Activated B cell treated with CpG ODN at 0.5 μM for 24 hours (primary cell): ENCODE results near the gene AK3. TPM values are rescaled to one million over a fixed set of nuclear protein-coding genes. Genes with fewer than 3 reads are reported as not detected.
"Not testable (repeated sequence)": the region's sequence is repeated elsewhere in the genome, so short reads cannot be mapped to it uniquely, and the experiment has no call there.

Experiments
- ATAC-seq: fragments of 200-7000 bp; cut with Tn5 transposase; one replicate; pipeline ENCODE4 v1.10.0; 2021; ENCODE audit warnings: low read depth, mild to moderate bottlenecking, moderate library complexity
- CTCF ChIA-PET: fragments of 350-600 bp; sonication (Branson Sonifier 250); formaldehyde crosslinking; loops from one replicate; lab custom pipeline; 2021; ENCODE audit warnings: antibody characterized with exemption; lab: Charles Lee
- POLR2A ChIA-PET: fragments of 350-600 bp; sonication (Branson Sonifier 250); formaldehyde crosslinking; loops from one replicate; lab custom pipeline; 2021; ENCODE audit warnings: antibody characterized with exemption; lab: Charles Lee
- DNase-seq: peaks from one replicate; pipeline ENCODE4 v3.0.0; 2022
- H3K27ac Mint-ChIP-seq: one replicate; pipeline ENCODE4 v1.8.0; 2020; ENCODE audit warnings: mixed read lengths
- H3K27me3 Mint-ChIP-seq: one replicate; pipeline ENCODE4 v1.8.0; 2021; ENCODE audit warnings: mixed read lengths
- H3K36me3 Mint-ChIP-seq: one replicate; pipeline ENCODE4 v1.8.0; 2021; ENCODE audit warnings: low read depth, mixed read lengths
- H3K4me1 Mint-ChIP-seq: one replicate; pipeline ENCODE4 v1.8.0; 2021; ENCODE audit warnings: mixed read lengths
- H3K4me3 Mint-ChIP-seq: one replicate; pipeline ENCODE4 v1.8.0; 2020; ENCODE audit warnings: mild to moderate bottlenecking, mixed read lengths
- H3K9me3 Mint-ChIP-seq: one replicate; pipeline ENCODE4 v1.8.0; 2020; ENCODE audit warnings: mixed read lengths
- CTCF ChIP-seq: fragments of 200-600 bp; IDR thresholded peaks from one replicate; pipeline ENCODE4 v1.8.0; 2022; ENCODE audit warnings: antibody characterized with exemption, mild to moderate bottlenecking
- intact Hi-C: fragments of 100-400 bp; cut with micrococcal nuclease; formaldehyde crosslinking; loops from one replicate; pipeline ENCODE4 v1.15.1; 2024
- total RNA-seq: library from RNA; stranded (reverse); gene quantifications from 2 replicates; pipeline ENCODE4 v1.2.3, GENCODE V29; 2022

Gene AK3
- total RNA-seq = 14.5 and 16.9 TPM in 2 replicates

GRCh38 chr9:4740638-4741364 is at the start of gene AK3:
Gene AK3 (minus strand): TSS chr9:4741202. CDS start chr9:4741087, 115 bp downstream.
- ChIA-PET POLR2A (interaction anchor here (0.5 to 2.1 kb wide), 24 partner anchors 9 to 1950 kb away, joined by 3 to 21 read pairs (median 4); partner anchors contain the start of genes CDC37L1, ERMP1, JAK2 and RANBP6), CTCF (interaction anchor here (0.9 to 1.1 kb wide), 5 partner anchors 12 to 678 kb away, joined by 3 to 5 read pairs (median 3); no protein-coding TSS in a partner anchor)
- Mint-ChIP-seq H3K27ac (peak within 1 kb of the TSS; percentile 83), H3K4me3 (peak within 1 kb of the TSS; percentile 90), H3K4me1 (peaks cover 30% of the 10 kb centered on the region), H3K36me3 (peaks cover 4% of the 10 kb centered on the region), H3K27me3 (no peaks in the 10 kb centered on the region), H3K9me3 (no peaks in the 10 kb centered on the region)
- ATAC-seq (peak; percentile 93), DNase-seq (peak; percentile 79)
- no peak for TF ChIP-seq CTCF
- intact Hi-C loops = loop anchor here (1.0 to 10.0 kb wide), 11 partner anchors 22 to 1266 kb away; partner anchors contain the start of genes CDC37L1, JAK2, PLGRKT and PLPP6

GRCh38 chr9:4788703-4789102 is 47.7 kb upstream of the AK3 start:
- no peak for TF ChIP-seq CTCF
- Mint-ChIP-seq H3K4me3 (no peak overlapping the region), H3K27me3 (peaks cover 10% of the 10 kb centered on the region), H3K36me3 (peaks cover 3% of the 10 kb centered on the region), H3K9me3 (no peaks in the 10 kb centered on the region), H3K4me1 (peaks cover 14% of the 10 kb centered on the region), H3K27ac (no peak overlapping the region)
- ChIA-PET CTCF (no interaction called here), POLR2A (no interaction called here)
- DNase-seq (no peak), ATAC-seq (no peak)
- intact Hi-C loops = no loop called here

GRCh38 chr9:4787876-4788275 is 46.9 kb upstream of the AK3 start:
- no peak for TF ChIP-seq CTCF
- Mint-ChIP-seq H3K27me3 (peaks cover 10% of the 10 kb centered on the region), H3K4me1 (peaks cover 12% of the 10 kb centered on the region), H3K36me3 (peaks cover 1% of the 10 kb centered on the region), H3K27ac (no peak overlapping the region), H3K9me3 (no peaks in the 10 kb centered on the region), H3K4me3 (no peak overlapping the region)
- CTCF ChIA-PET = no interaction called here
- intact Hi-C loops = no loop called here
- POLR2A ChIA-PET = interaction anchor here (0.6 kb wide), 1 partner anchor 1262 kb away, joined by 3 read pairs; no protein-coding TSS in a partner anchor
- no peak for ATAC-seq
- DNase-seq = no peak

GRCh38 chr9:4786599-4786998 is 45.6 kb upstream of the AK3 start:
- H3K9me3 Mint-ChIP-seq = no peaks in the 10 kb centered on the region
- H3K27ac Mint-ChIP-seq = no peak overlapping the region
- no peaks in the 10 kb centered on the region for H3K36me3 Mint-ChIP-seq
- ChIA-PET CTCF (no interaction called here), POLR2A (no interaction called here)
- H3K4me3 Mint-ChIP-seq = no peak overlapping the region
- intact Hi-C loops = no loop called here
- no peak for ATAC-seq
- no peak for DNase-seq
- peaks cover 3% of the 10 kb centered on the region for H3K4me1 Mint-ChIP-seq
- TF ChIP-seq CTCF = no peak
- peaks cover 10% of the 10 kb centered on the region for H3K27me3 Mint-ChIP-seq

GRCh38 chr9:4784403-4784802 is 43.4 kb upstream of the AK3 start:
- TF ChIP-seq CTCF = no peak
- H3K27ac Mint-ChIP-seq = no peak overlapping the region
- ATAC-seq (no peak), DNase-seq (no peak)
- H3K4me1 Mint-ChIP-seq = no peaks in the 10 kb centered on the region
- ChIA-PET CTCF (no interaction called here), POLR2A (interaction anchor here (1.3 kb wide), 1 partner anchor 8 kb away, joined by 3 read pairs; no protein-coding TSS in a partner anchor)
- H3K36me3 Mint-ChIP-seq = no peaks in the 10 kb centered on the region
- H3K27me3 Mint-ChIP-seq = peaks cover 14% of the 10 kb centered on the region
- no peaks in the 10 kb centered on the region for H3K9me3 Mint-ChIP-seq
- intact Hi-C loops = no loop called here
- no peak overlapping the region for H3K4me3 Mint-ChIP-seq

GRCh38 chr9:4783191-4783590 is 42.2 kb upstream of the AK3 start:
- ATAC-seq, DNase-seq, intact Hi-C loops, H3K4me1 Mint-ChIP-seq, H3K36me3 Mint-ChIP-seq, H3K9me3 Mint-ChIP-seq, H3K27ac Mint-ChIP-seq, H3K4me3 Mint-ChIP-seq, POLR2A ChIA-PET: not testable (repeated sequence)
- CTCF ChIA-PET = interaction anchor here (0.5 kb wide), 1 partner anchor 751 kb away, joined by 3 read pairs; no protein-coding TSS in a partner anchor
- peaks cover 14% of the 10 kb centered on the region for H3K27me3 Mint-ChIP-seq
